ENCODE data around the gene MTFR2.

GRCh38 chr6:136225496-136225895 lies 24.6 kb downstream of the MTFR2 start:
- TF ChIP-seq POLR2A (IDR thresholded peaks at IDR 0.05; ENCODE audit: low read length), result no peak
- no peak for TF ChIP-seq CHD2 (IDR thresholded peaks at IDR 0.05; ENCODE audit: low read length, partially characterized antibody)
- TF ChIP-seq CTCF (IDR thresholded peaks at IDR 0.05), result no peak
